Measurements from ENCODE around the gene SREBF1. TPM values are rescaled to one million over a fixed set of nuclear protein-coding genes. Genes with fewer than 3 reads are reported as not detected.

Gene SREBF1
- total RNA-seq, 2 experiments from 2014 or later: 103 to 116 TPM

- Mint-ChIP-seq H3K9me3 (no peaks in the 10 kb centered on the region), H3K27me3 (no peaks in the 10 kb centered on the region), H3K27ac (peak overlapping the region; percentile 16), H3K36me3 (ENCODE audit: low read depth) (peaks cover 23% of the 10 kb centered on the region), H3K4me3 (no peak overlapping the region), H3K4me1 (ENCODE audit: low read depth) (peaks cover 22% of the 10 kb centered on the region)
- CTCF ChIA-PET: interaction anchor here (0.6 to 8.2 kb wide), 23 partner anchors 9 to 222 kb away, joined by 3 to 104 read pairs (median 5); partner anchors contain the start of gene SREBF1
- no peak for TF ChIP-seq CTCF (IDR thresholded peaks at IDR 0.05)
- ATAC-seq: peak; percentile 4
- DNase-seq: no peak
- intact Hi-C loops (cut with micrococcal nuclease): no loop called here
- POLR2A ChIA-PET: interaction anchor here (0.5 to 2.6 kb wide), 14 partner anchors 9 to 1475 kb away, joined by 3 to 21 read pairs (median 6); partner anchors contain the start of genes RAI1 and SREBF1
These were observed 25.2 kb downstream of the SREBF1 start for GRCh38 chr17:17811381-17812210.

GRCh38 chr17:17810895-17811248, 25.9 kb downstream of the SREBF1 start:
- ATAC-seq (no peak), DNase-seq (no peak)
- H3K4me1 Mint-ChIP-seq (ENCODE audit: low read depth): peaks cover 23% of the 10 kb centered on the region
- no peaks in the 10 kb centered on the region for H3K9me3 Mint-ChIP-seq
- intact Hi-C loops (cut with micrococcal nuclease): no loop called here
- POLR2A ChIA-PET: interaction anchor here (0.6 to 2.8 kb wide), 7 partner anchors 7 to 63 kb away, joined by 3 to 21 read pairs (median 7); no protein-coding TSS in a partner anchor
- CTCF ChIA-PET: interaction anchor here (1.3 to 8.2 kb wide), 5 partner anchors 10 to 58 kb away, joined by 3 to 104 read pairs (median 9); no protein-coding TSS in a partner anchor
- no peak overlapping the region for H3K27ac Mint-ChIP-seq
- no peak for TF ChIP-seq CTCF (IDR thresholded peaks at IDR 0.05)
- no peaks in the 10 kb centered on the region for H3K27me3 Mint-ChIP-seq
- H3K4me3 Mint-ChIP-seq: no peak overlapping the region
- peaks cover 23% of the 10 kb centered on the region for H3K36me3 Mint-ChIP-seq (ENCODE audit: low read depth)

GRCh38 chr17:17810084-17810894, 26.5 kb downstream of the SREBF1 start:
- H3K27me3 Mint-ChIP-seq: no peaks in the 10 kb centered on the region
- no peak overlapping the region for H3K27ac Mint-ChIP-seq
- peaks cover 25% of the 10 kb centered on the region for H3K4me1 Mint-ChIP-seq (ENCODE audit: low read depth)
- POLR2A ChIA-PET: interaction anchor here (0.6 to 3.0 kb wide), 9 partner anchors 8 to 207 kb away, joined by 3 to 11 read pairs (median 5); no protein-coding TSS in a partner anchor
- ATAC-seq (no peak), DNase-seq (no peak)
- H3K9me3 Mint-ChIP-seq: no peaks in the 10 kb centered on the region
- H3K4me3 Mint-ChIP-seq: no peak overlapping the region
- intact Hi-C loops (cut with micrococcal nuclease): no loop called here
- CTCF ChIA-PET: interaction anchor here (1.9 to 8.2 kb wide), 2 partner anchors 10 to 52 kb away, joined by 6 to 104 read pairs; no protein-coding TSS in a partner anchor
- H3K36me3 Mint-ChIP-seq (ENCODE audit: low read depth): peaks cover 22% of the 10 kb centered on the region
- no peak for TF ChIP-seq CTCF (IDR thresholded peaks at IDR 0.05)

DNA sequence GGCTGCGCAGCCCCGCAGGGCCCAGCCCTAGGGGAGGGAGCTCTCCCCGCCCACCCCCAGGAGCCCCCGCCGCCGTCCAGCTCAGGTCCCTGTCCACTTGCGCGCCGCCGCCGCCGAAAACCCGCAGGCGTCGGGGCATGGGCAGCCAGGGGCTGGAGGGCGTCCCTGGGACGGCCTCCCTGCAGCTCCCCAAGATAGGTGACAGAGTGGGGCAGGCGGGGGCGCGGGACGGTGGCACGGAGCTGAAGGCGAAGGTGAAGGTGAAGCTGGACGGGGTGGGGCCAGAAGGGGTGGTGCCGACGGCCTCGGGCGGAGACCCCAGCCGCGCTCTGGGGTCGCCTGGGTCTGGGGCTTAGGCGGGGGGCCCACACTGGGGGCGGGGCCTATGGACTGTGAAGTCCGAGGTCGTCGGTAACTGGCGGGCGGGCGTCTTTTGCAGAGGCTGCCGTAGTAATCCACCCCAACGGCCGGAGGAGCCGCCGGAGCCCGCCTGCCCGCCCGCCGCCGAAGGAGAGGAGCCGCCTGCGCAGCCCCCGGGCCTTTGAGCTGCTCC, 27.2 kb downstream of the SREBF1 start:
- ATAC-seq (no peak), DNase-seq (no peak)
- peaks cover 25% of the 10 kb centered on the region for H3K4me1 Mint-ChIP-seq (ENCODE audit: low read depth)
- TF ChIP-seq CTCF (IDR thresholded peaks at IDR 0.05): no peak
- H3K9me3 Mint-ChIP-seq: no peaks in the 10 kb centered on the region
- peaks cover 23% of the 10 kb centered on the region for H3K36me3 Mint-ChIP-seq (ENCODE audit: low read depth)
- ChIA-PET CTCF (interaction anchor here (8.2 kb wide), 1 partner anchor 52 kb away, joined by 104 read pairs; no protein-coding TSS in a partner anchor), POLR2A (interaction anchor here (0.6 to 3.0 kb wide), 11 partner anchors 9 to 207 kb away, joined by 3 to 11 read pairs (median 4); no protein-coding TSS in a partner anchor)
- no peaks in the 10 kb centered on the region for H3K27me3 Mint-ChIP-seq
- H3K27ac Mint-ChIP-seq: no peak overlapping the region
- no peak overlapping the region for H3K4me3 Mint-ChIP-seq
- intact Hi-C loops (cut with micrococcal nuclease): no loop called here
